Kidney (tissue), 14 donors: ENCODE results near the gene NSUN2. TPM values are rescaled to one million over a fixed set of nuclear protein-coding genes. Genes with fewer than 3 reads are reported as not detected.

ENCODE experiments used
- DNase-seq, 5 donors: peaks; one replicate each; pipeline ENCODE4 v3.0.0-alpha.2; 2013 to 2020
- FAIRE-seq: peaks from 2 replicates; lab custom pipeline; 2012; peaks lifted over from hg19 to GRCh38; lab: Jason Lieb, UNC
- H3K27ac ChIP-seq, 2 donors: one replicate each; pipeline ENCODE4 v1.7.0; 2013; ENCODE audit warnings: low read depth in 2 of 2, low read length in 2 of 2, inconsistent platforms in 1 of 2
- H3K27me3 ChIP-seq: one replicate; pipeline ENCODE4 v1.7.1; 2013; ENCODE audit warnings: low read length, inconsistent platforms; ENCODE audit not compliant: control insufficient read depth, insufficient read depth
- H3K36me3 ChIP-seq, 3 donors: one replicate each; pipeline versions ENCODE4 v1.7.0 to v1.7.1; 2013; ENCODE audit warnings: low read length in 3 of 3, control low read depth in 1 of 3, inconsistent platforms in 1 of 3; ENCODE audit not compliant: insufficient read depth in 3 of 3, control insufficient read depth in 2 of 3
- H3K4me1 ChIP-seq, 3 donors: one replicate each; pipeline versions ENCODE4 v1.7.0 to v1.7.1; 2013; ENCODE audit warnings: low read length in 3 of 3, inconsistent platforms in 1 of 3, low read depth in 1 of 3; ENCODE audit not compliant: control insufficient read depth in 2 of 3, insufficient read depth in 2 of 3
- H3K4me3 ChIP-seq, 3 donors: one replicate each; pipeline versions ENCODE4 v1.7.0 to v1.8.1; 2013; ENCODE audit warnings: low read length in 3 of 3, control low read depth in 1 of 3, inconsistent platforms in 1 of 3
- H3K9ac ChIP-seq, 3 donors: one replicate each; pipeline versions ENCODE4 v1.7.0 to v1.7.1; 2013; ENCODE audit warnings: low read length in 3 of 3, control low read depth in 1 of 3, inconsistent platforms in 1 of 3
- H3K9me3 ChIP-seq, 3 donors: one replicate each; pipeline versions ENCODE4 v1.7.0 to v1.7.1; 2013; ENCODE audit warnings: low read length in 3 of 3, control low read depth in 1 of 3, inconsistent platforms in 1 of 3; ENCODE audit not compliant: control insufficient read depth in 2 of 3, insufficient read depth in 1 of 3
- CTCF ChIP-seq: IDR thresholded peaks from 3 replicates; pipeline ENCODE4 v1.5.1; 2012; ENCODE audit warnings: mild to moderate bottlenecking, moderate library complexity, borderline replicate concordance; ENCODE audit not compliant: insufficient read depth; ENCODE audit errors: extremely low read depth
- intact Hi-C: fragments of 100-400 bp; cut with DNase I; formaldehyde crosslinking; loops from one replicate; pipeline ENCODE4 v1.11.1; 2022
- polyA plus RNA-seq: library from polyadenylated mRNA; stranded (reverse); fragments of 350-450 nt; fragmentation: Illumina TruSeq; extraction: RNeasy Lipid Tissue Mini Kit (QIAGEN cat#74804); gene quantifications from one replicate; pipeline ENCODE4 v1.2.3, GENCODE V29; 2014; ENCODE audit warnings: low read depth, low replicate concordance; ENCODE audit not compliant: insufficient read depth
- total RNA-seq: library from RNA; stranded (reverse); fragmentation: NEBNext Ultra II Directional; extraction: Animal tissue kit (Norgen Biotek cat#: 25700); gene quantifications from one replicate; pipeline ENCODE4 v1.2.1, GENCODE V29; 2021
- donor health status: control.
- donor health status: control.
- donor health status: control.
- donor health status: control.
- donor health status: control.
- donor health status: DM: yes; HTN: yes; CAD: no.
- donor health status: Normal renal cell carcinoma (clear cell type).

The NSUN2 gene
- total and polyA plus RNA-seq, 2 donors from 2014 or later = 16.9 to 48.9 TPM

- Histone ChIP-seq H3K4me3 (no peak overlapping the region), H3K4me1 (no peaks in the 10 kb centered on the region), H3K27ac (no peak overlapping the region), H3K9me3 (no peaks in the 10 kb centered on the region), H3K9ac (no peak overlapping the region), H3K36me3 (no peaks in the 10 kb centered on the region), H3K27me3 (no peaks in the 10 kb centered on the region)
- DNase-seq (peak in 2 of 5 donors; percentile 23 to 27), FAIRE-seq (no peak)
- intact Hi-C loops = no loop called here
- TF ChIP-seq CTCF = no peak
Observed at GRCh38 chr5:6581090-6581489, 51.8 kb downstream of the NSUN2 start.

GRCh38 chr5:6579535-6579934, 53.3 kb downstream of the NSUN2 start:
- FAIRE-seq = no peak
- H3K27me3 ChIP-seq = no peaks in the 10 kb centered on the region
- intact Hi-C loops = no loop called here

DNA sequence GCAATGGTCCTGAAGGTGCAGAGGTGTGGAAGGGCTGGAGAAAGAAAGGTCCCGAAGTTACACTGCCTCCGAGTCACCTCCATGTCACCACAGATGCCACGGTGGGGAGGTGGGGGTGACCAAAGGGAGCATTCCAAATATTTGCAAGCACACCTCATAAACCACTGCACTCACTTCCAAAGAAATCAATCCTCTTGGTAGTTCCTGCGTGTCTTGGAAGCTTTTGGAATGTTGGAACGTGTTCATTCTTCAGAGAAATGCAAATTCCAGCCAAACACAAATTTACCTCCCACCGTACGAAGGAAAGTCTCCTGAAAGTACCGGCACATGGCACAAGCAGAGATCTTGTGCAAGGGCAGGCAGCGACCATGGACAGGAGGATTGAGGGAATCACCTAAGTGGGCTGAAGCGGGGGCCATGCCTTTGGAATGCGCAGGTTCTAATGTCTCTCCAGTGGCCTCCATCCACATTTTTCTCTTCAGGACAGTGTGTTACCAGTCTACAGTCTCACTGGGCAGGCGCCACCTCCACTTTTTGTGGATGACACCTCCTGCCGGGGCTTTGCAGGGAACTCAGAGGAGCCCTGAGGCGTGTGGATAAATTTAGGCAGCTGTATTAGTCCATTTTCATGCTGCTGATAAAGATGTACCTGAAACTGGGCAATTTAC, 54.0 kb downstream of the NSUN2 start:
- intact Hi-C loops = no loop called here
- no peaks in the 10 kb centered on the region for H3K9me3 ChIP-seq
- no peak overlapping the region for H3K9ac ChIP-seq
- H3K27me3 ChIP-seq = no peaks in the 10 kb centered on the region
- FAIRE-seq (no peak), DNase-seq (no peak)
- H3K36me3 ChIP-seq = no peaks in the 10 kb centered on the region
- no peak overlapping the region for H3K4me3 ChIP-seq
- no peak for TF ChIP-seq CTCF
- no peak overlapping the region for H3K27ac ChIP-seq
- no peaks in the 10 kb centered on the region for H3K4me1 ChIP-seq

More at GRCh38 chr5:6579535-6579934, 53.3 kb downstream of the NSUN2 start:
- Histone ChIP-seq H3K27ac (no peak overlapping the region), H3K9ac (no peak overlapping the region), H3K4me1 (no peaks in the 10 kb centered on the region), H3K9me3 (no peaks in the 10 kb centered on the region), H3K36me3 (no peaks in the 10 kb centered on the region), H3K4me3 (no peak overlapping the region)
- no peak for DNase-seq
- TF ChIP-seq CTCF = no peak
